Peyer's patch (tissue), 4 donors: ENCODE measurements around the gene CENPO. TPM values are rescaled to one million over a fixed set of nuclear protein-coding genes. Genes with fewer than 3 reads are reported as not detected.
A peak's percentile ranks its signal among the peaks of the same experiment; 100 is the strongest.

ENCODE experiments used
- DNase-seq, 3 donors: peaks; one replicate each; pipeline ENCODE4 v3.0.0-alpha.2; 2017 to 2019
- H3K27ac ChIP-seq, 4 donors: fragments of 200-600 bp; sonication (generic); one replicate each; pipeline ENCODE4 v1.5.1; 2016 to 2019
- H3K27me3 ChIP-seq, 2 donors: fragments of 200-600 bp; sonication (generic); one replicate each; pipeline ENCODE4 v1.5.1; 2019
- H3K36me3 ChIP-seq, 3 donors: fragments of 200-600 bp; sonication (generic); one replicate each; pipeline ENCODE4 v1.5.1; 2016 to 2019
- H3K4me1 ChIP-seq, 4 donors: fragments of 200-600 bp; sonication (generic); one replicate each; pipeline ENCODE4 v1.5.1; 2016 to 2019
- H3K4me3 ChIP-seq, 4 donors: fragments of 200-600 bp; sonication (generic); 1 replicate in 3 of 4; 2 replicates in 1 of 4; pipeline ENCODE4 v1.5.1; 2016 to 2019; ENCODE audit warnings: mild to moderate bottlenecking in 1 of 4
- H3K9me3 ChIP-seq, 4 donors: fragments of 200-600 bp; sonication (generic); one replicate each; pipeline ENCODE4 v1.5.1; 2016 to 2019; ENCODE audit warnings: mild to moderate bottlenecking in 1 of 4
- POLR2A ChIP-seq, 2 donors: fragments of 450-650 bp; IDR thresholded peaks; one replicate each; pipeline ENCODE4 v1.5.1; 2017; ENCODE audit warnings: antibody characterized with exemption in 2 of 2, mild to moderate bottlenecking in 2 of 2, moderate library complexity in 2 of 2
- total RNA-seq, 4 donors: library from RNA; depleted of rRNA; stranded (reverse); fragments of >200 nt; gene quantifications; one replicate each; pipeline ENCODE4 v1.1.0, GENCODE V29; 2016
- TF ChIP-seq, protein P1 (sequence below), 6 experiments: fragments of 450-650 bp in 4 of 6; fragments of 200-600 bp in 2 of 6; sonication (generic) in 1 of 6; IDR thresholded peaks; one replicate each; pipeline ENCODE4 v1.5.1; 2017 to 2019; ENCODE audit warnings: antibody characterized with exemption in 6 of 6, mild to moderate bottlenecking in 3 of 6, moderate library complexity in 1 of 6

Gene CENPO
- total RNA-seq, 4 donors from 2014 or later: 8.5 to 10.7 (median 10.0) TPM

DNA sequence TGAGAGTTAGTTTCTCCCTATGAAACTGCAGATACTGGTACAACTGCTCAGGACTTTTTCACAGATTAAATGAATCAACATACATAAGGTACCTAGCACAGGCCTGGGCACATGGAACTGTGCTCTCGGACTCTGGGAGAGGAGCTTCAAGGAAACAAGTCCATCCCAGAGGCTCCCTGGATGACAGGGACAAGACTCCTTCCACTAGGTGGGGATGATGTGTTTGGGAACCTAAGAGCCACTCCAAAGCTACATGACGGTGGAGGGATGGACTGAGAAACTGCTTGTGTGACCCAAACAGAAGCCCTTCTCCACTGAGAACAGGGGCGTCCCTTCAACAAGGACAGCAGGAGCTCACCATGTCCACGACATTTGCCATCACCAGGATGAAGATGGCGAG, 37.1 kb downstream of the CENPO start:
- Histone ChIP-seq H3K27me3 (no peaks in the 10 kb centered on the region), H3K4me1 (peaks cover 0 to 8% (median 0%) of the 10 kb centered on the region in 4 donors), H3K9me3 (no peaks in the 10 kb centered on the region), H3K4me3 (no peak overlapping the region), H3K27ac (no peak overlapping the region), H3K36me3 (peaks cover 0 to 15% (median 0%) of the 10 kb centered on the region in 3 donors)
- DNase-seq: peak in 1 of 3 donors; percentile 31
- TF ChIP-seq, protein P1, sequence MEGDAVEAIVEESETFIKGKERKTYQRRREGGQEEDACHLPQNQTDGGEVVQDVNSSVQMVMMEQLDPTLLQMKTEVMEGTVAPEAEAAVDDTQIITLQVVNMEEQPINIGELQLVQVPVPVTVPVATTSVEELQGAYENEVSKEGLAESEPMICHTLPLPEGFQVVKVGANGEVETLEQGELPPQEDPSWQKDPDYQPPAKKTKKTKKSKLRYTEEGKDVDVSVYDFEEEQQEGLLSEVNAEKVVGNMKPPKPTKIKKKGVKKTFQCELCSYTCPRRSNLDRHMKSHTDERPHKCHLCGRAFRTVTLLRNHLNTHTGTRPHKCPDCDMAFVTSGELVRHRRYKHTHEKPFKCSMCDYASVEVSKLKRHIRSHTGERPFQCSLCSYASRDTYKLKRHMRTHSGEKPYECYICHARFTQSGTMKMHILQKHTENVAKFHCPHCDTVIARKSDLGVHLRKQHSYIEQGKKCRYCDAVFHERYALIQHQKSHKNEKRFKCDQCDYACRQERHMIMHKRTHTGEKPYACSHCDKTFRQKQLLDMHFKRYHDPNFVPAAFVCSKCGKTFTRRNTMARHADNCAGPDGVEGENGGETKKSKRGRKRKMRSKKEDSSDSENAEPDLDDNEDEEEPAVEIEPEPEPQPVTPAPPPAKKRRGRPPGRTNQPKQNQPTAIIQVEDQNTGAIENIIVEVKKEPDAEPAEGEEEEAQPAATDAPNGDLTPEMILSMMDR (IDR thresholded peaks at IDR 0.05): no peak
- TF ChIP-seq POLR2A (IDR thresholded peaks at IDR 0.05): no peak

- Histone ChIP-seq H3K36me3 (peaks cover 0 to 16% (median 0%) of the 10 kb centered on the region in 3 donors), H3K27ac (no peak overlapping the region), H3K4me3 (no peak overlapping the region), H3K4me1 (peaks cover 0 to 8% (median 0%) of the 10 kb centered on the region in 4 donors), H3K27me3 (no peaks in the 10 kb centered on the region), H3K9me3 (no peaks in the 10 kb centered on the region)
- DNase-seq: peak in 1 of 3 donors; percentile 42
- TF ChIP-seq, protein P1 (IDR thresholded peaks at IDR 0.05): no peak
- no peak for TF ChIP-seq POLR2A (IDR thresholded peaks at IDR 0.05)
Measured at GRCh38 chr2:24830786-24831185, 37.6 kb downstream of the CENPO start.

- Histone ChIP-seq H3K27ac (no peak overlapping the region), H3K9me3 (no peaks in the 10 kb centered on the region), H3K27me3 (no peaks in the 10 kb centered on the region), H3K4me1 (peaks cover 0 to 8% (median 0%) of the 10 kb centered on the region in 4 donors), H3K4me3 (no peak overlapping the region), H3K36me3 (peaks cover 0 to 20% (median 0%) of the 10 kb centered on the region in 3 donors)
- TF ChIP-seq, protein P1 (IDR thresholded peaks at IDR 0.05): no peak
- no peak for TF ChIP-seq POLR2A (IDR thresholded peaks at IDR 0.05)
- peak in 2 of 3 donors; percentile 16 to 31 for DNase-seq
Measured at GRCh38 chr2:24831221-24832072, 38.2 kb downstream of the CENPO start.

DNA sequence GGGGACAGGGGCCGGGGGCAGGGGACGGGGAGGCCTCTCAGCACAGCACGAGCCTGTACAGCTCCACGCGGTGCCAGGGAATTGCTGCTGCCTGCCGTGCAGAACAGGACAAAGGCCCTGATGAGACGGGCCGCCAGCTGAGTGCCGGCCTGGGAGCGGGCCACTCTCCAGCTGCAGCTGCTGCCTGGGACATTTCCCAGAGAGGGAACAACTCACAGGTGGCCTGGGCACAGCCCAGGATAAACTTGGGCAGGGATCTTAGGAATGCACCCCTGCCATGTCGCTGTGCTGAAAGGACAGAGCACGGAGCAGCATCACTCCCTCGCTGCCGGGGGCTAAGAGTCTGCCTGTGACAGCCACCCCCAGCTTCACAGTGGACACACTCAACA, 38.8 kb downstream of the CENPO start:
- H3K4me1 ChIP-seq: peaks cover 0 to 8% (median 0%) of the 10 kb centered on the region in 4 donors
- H3K36me3 ChIP-seq: peaks cover 0 to 26% (median 0%) of the 10 kb centered on the region in 3 donors
- H3K27me3 ChIP-seq: no peaks in the 10 kb centered on the region
- no peak overlapping the region for H3K4me3 ChIP-seq
- TF ChIP-seq, protein P1 (IDR thresholded peaks at IDR 0.05): no peak
- TF ChIP-seq POLR2A (IDR thresholded peaks at IDR 0.05): no peak
- H3K27ac ChIP-seq: no peak overlapping the region
- H3K9me3 ChIP-seq: no peaks in the 10 kb centered on the region
- peak in 1 of 3 donors; percentile 44 for DNase-seq

GRCh38 chr2:24832521-24832920, 39.3 kb downstream of the CENPO start:
- Histone ChIP-seq H3K36me3 (peaks cover 0 to 31% (median 0%) of the 10 kb centered on the region in 3 donors), H3K9me3 (no peaks in the 10 kb centered on the region), H3K4me3 (no peak overlapping the region), H3K27ac (no peak overlapping the region), H3K4me1 (peaks cover 0 to 3% (median 0%) of the 10 kb centered on the region in 4 donors), H3K27me3 (no peaks in the 10 kb centered on the region)
- peak in 1 of 3 donors; percentile 33 for DNase-seq
- TF ChIP-seq POLR2A (IDR thresholded peaks at IDR 0.05): no peak
- TF ChIP-seq, protein P1 (IDR thresholded peaks at IDR 0.05): no peak
